K562 (cell line): ENCODE results near the gene MPHOSPH10. TPM values are rescaled to one million over a fixed set of nuclear protein-coding genes. Genes with fewer than 3 reads are reported as not detected.
A peak's percentile ranks its signal among the peaks of the same experiment; 100 is the strongest.

Experiments
- ATAC-seq: fragments of 200-7000 bp; cut with Tn5 transposase; 3 replicates; pipeline ENCODE4 v1.9.1; 2020; ENCODE audit warnings: moderate library complexity
- BruUV-seq: library from RNA; stranded (reverse); fragments of 400-500 nt; replicated peaks from 2 replicates; lab custom pipeline; 2021; lab: Mats Ljungman, UMichigan
- CTCF ChIA-PET: fragments of 300-600 bp; formaldehyde crosslinking; extraction: SDS; loops from one replicate; lab custom pipeline; 2021; ENCODE audit warnings: low intra/inter-chr PET ratio; lab: Yijun Ruan, JAX
- POLR2A ChIA-PET: fragments of 300-600, 350-650 bp; sonication (Branson Sonifier 250); formaldehyde crosslinking; extraction: SDS; loops from one replicate; lab custom pipeline; 2021; ENCODE audit warnings: antibody characterized with exemption, inconsistent platforms; lab: Yijun Ruan, JAX
- DNase-seq, 4 experiments: peaks; one replicate each; pipeline versions ENCODE4 v3.0.0 to v3.0.0-alpha.2; 2011 to 2018; ENCODE audit warnings: low spot score in 3 of 4, mixed read lengths in 3 of 4; ENCODE audit errors: extremely low read depth in 1 of 4
- FAIRE-seq: peaks from 2 replicates; lab custom pipeline; 2011; peaks lifted over from hg19 to GRCh38; lab: Jason Lieb, UNC
- H2AFZ ChIP-seq: 2 replicates; pipeline ENCODE4 v1.6.0; 2011; ENCODE audit warnings: low read depth, low read length, control low read depth, inconsistent platforms
- H3K27ac ChIP-seq: fragments of 200-600 bp; 3 replicates; pipeline ENCODE4 v1.8.0; 2011; ENCODE audit warnings: low read depth, mild to moderate bottlenecking, control low read depth, inconsistent platforms, low read length, moderate library complexity, mixed read lengths; ENCODE audit errors: extremely low read depth
- H3K27me3 ChIP-seq, 2 experiments: fragments of 300-600 bp in 1 of 2; 2 replicates in 1 of 2; 3 replicates in 1 of 2; pipeline versions ENCODE4 v1.6.0 to v1.8.0; 2011; ENCODE audit warnings: inconsistent platforms in 2 of 2, low read length in 2 of 2, mild to moderate bottlenecking in 1 of 2, mixed read lengths in 1 of 2, moderate library complexity in 1 of 2; ENCODE audit not compliant: control insufficient read depth in 2 of 2, insufficient read depth in 2 of 2
- H3K36me3 ChIP-seq: fragments of 300-600 bp; 3 replicates; pipeline ENCODE4 v1.8.0; 2011; ENCODE audit warnings: mild to moderate bottlenecking, low read length, inconsistent platforms; ENCODE audit not compliant: control insufficient read depth, insufficient read depth
- H3K4me1 ChIP-seq, 2 experiments: fragments of 200-600 bp in 1 of 2; replicated peaks in 1 of 2; 2 replicates in 1 of 2; 3 replicates in 1 of 2; pipeline versions ENCODE4 v1.5.1 to v1.8.0; 2011; ENCODE audit warnings: inconsistent platforms in 2 of 2, low read length in 2 of 2, mild to moderate bottlenecking in 1 of 2, mixed read lengths in 1 of 2, moderate library complexity in 1 of 2; ENCODE audit not compliant: control insufficient read depth in 2 of 2, insufficient read depth in 2 of 2
- H3K4me2 ChIP-seq: 2 replicates; pipeline ENCODE4 v1.6.1; 2011; ENCODE audit warnings: low read length, control low read depth, inconsistent platforms, mixed read lengths; ENCODE audit not compliant: insufficient read depth
- H3K4me3 ChIP-seq: fragments of 200-600 bp; sonication (generic), shearing (Covaris generic); 2 replicates; pipeline ENCODE4 v1.5.1; 2016; ENCODE audit warnings: control low read depth, inconsistent platforms
- H3K79me2 ChIP-seq: fragments of 200-600 bp; 3 replicates; pipeline ENCODE4 v1.8.0; 2011; ENCODE audit warnings: low read length, inconsistent platforms; ENCODE audit not compliant: control insufficient read depth, insufficient read depth
- H3K9ac ChIP-seq, 2 experiments: 2 replicates each; pipeline versions ENCODE4 v1.6.0 to v1.6.1; 2011; ENCODE audit warnings: low read depth in 2 of 2, low read length in 2 of 2, control low read depth in 1 of 2, inconsistent platforms in 1 of 2, mild to moderate bottlenecking in 1 of 2, mixed read lengths in 1 of 2; ENCODE audit not compliant: insufficient read depth in 1 of 2
- H3K9me1 ChIP-seq: one replicate; pipeline ENCODE4 v1.6.0; 2011; ENCODE audit warnings: inconsistent platforms, mild to moderate bottlenecking, low read length, moderate library complexity; ENCODE audit not compliant: control insufficient read depth, insufficient read depth
- H3K9me3 ChIP-seq: replicated peaks from 2 replicates; pipeline ENCODE4 v1.5.1; 2011; ENCODE audit warnings: low read depth, low read length, inconsistent platforms; ENCODE audit not compliant: control insufficient read depth, insufficient read depth
- H4K20me1 ChIP-seq: replicated peaks from 2 replicates; pipeline ENCODE4 v1.6.1; 2011; ENCODE audit warnings: low read length, inconsistent platforms, mixed read lengths; ENCODE audit not compliant: control insufficient read depth, insufficient read depth
- DACH1 ChIP-seq: fragments of 450-650 bp; IDR thresholded peaks from 2 replicates; pipeline ENCODE4 v1.6.1; 2018; ENCODE audit not compliant: partially characterized antibody
- ESRRB ChIP-seq: fragments of 250-450 bp; sonication (Bioruptor Pico); IDR thresholded peaks from 2 replicates; pipeline ENCODE4 v1.5.0; 2020; ENCODE audit warnings: mild to moderate bottlenecking, moderate library complexity, borderline replicate concordance
- POLR2AphosphoS5 ChIP-seq: IDR thresholded peaks from 2 replicates; pipeline ENCODE4 v1.6.1; 2011; ENCODE audit warnings: mild to moderate bottlenecking, low read depth, low read length, moderate library complexity; ENCODE audit not compliant: control insufficient read depth, insufficient read depth
- SIRT6 ChIP-seq: IDR thresholded peaks from one replicate; pipeline ENCODE4 v1.6.1; 2012; ENCODE audit warnings: low read depth, mild to moderate bottlenecking, control low read depth, inconsistent platforms, low read length, moderate library complexity
- SP2 ChIP-seq: IDR thresholded peaks from 2 replicates; pipeline ENCODE4 v1.6.1; 2011; ENCODE audit warnings: mild to moderate bottlenecking, low read depth, low read length, moderate library complexity; ENCODE audit not compliant: poor library complexity, severe bottlenecking; ENCODE audit errors: extremely low read depth
- ZNF584 ChIP-seq: fragments of 200-800 bp; sonication (Bioruptor generic); IDR thresholded peaks from 2 replicates; pipeline ENCODE4 v1.6.1; 2016; ENCODE audit warnings: low read depth, mild to moderate bottlenecking, missing genetic modification characterization, missing compliant biosample characterization
- in situ Hi-C: fragments of 300-500 bp; cut with MboI; formaldehyde crosslinking; loops from 4 replicates; pipeline ENCODE4 v1.15.0; 2018; ENCODE audit warnings: inconsistent platforms, mixed read lengths
- intact Hi-C: fragments of 100-400 bp; cut with micrococcal nuclease; formaldehyde crosslinking; loops from 2 replicates; pipeline ENCODE4 v1.14.2; 2022
- polyA plus RNA-seq, 8 experiments: library from polyadenylated mRNA; depleted of rRNA in 4 of 8; stranded (reverse) in 5 of 8; unstranded in 3 of 8; fragments of >200 nt; fragmentation: Nextera tagmentation in 2 of 8; fragmentation: Illumina TruSeq in 1 of 8; extraction: Ambion mirVana in 2 of 8; extraction: Trizol in 1 of 8; gene quantifications; 2 replicates each; pipeline versions ENCODE4 v1.2.1 to v1.2.3, GENCODE V29; 2011 to 2014; ENCODE audit warnings: inconsistent platforms in 1 of 8, missing spikeins in 1 of 8
- total RNA-seq, 7 experiments: library from RNA; depleted of rRNA in 6 of 7; stranded (reverse); fragments of >200 nt in 6 of 7; fragmentation: Illumina TruSeq in 2 of 7; extraction: Trizol in 2 of 7; gene quantifications; 2 replicates each; pipeline versions ENCODE4 v1.2.1 to v1.2.3, GENCODE V29; 2011 to 2021; ENCODE audit warnings: low replicate concordance in 1 of 7
- TF ChIP-seq, protein P1 (sequence below): fragments of 450-650 bp; IDR thresholded peaks from 2 replicates; pipeline ENCODE4 v1.6.1; 2018; ENCODE audit warnings: mild to moderate bottlenecking, low read depth; ENCODE audit not compliant: partially characterized antibody
- TF ChIP-seq, protein P2 (sequence below): IDR thresholded peaks from 2 replicates; pipeline ENCODE4 v1.6.1; 2011; ENCODE audit warnings: borderline replicate concordance, low read depth, mild to moderate bottlenecking, moderate library complexity, low read length; ENCODE audit not compliant: insufficient read depth, poor library complexity, severe bottlenecking
- TF ChIP-seq, protein P3 (sequence below): fragments of 250-450 bp; sonication (Bioruptor Pico); IDR thresholded peaks from 2 replicates; pipeline ENCODE4 v1.5.0; 2021; ENCODE audit warnings: mild to moderate bottlenecking, moderate library complexity
- TF ChIP-seq, protein P4 (sequence below): fragments of 450-650 bp; formaldehyde crosslinking; IDR thresholded peaks from 2 replicates; pipeline ENCODE4 v1.4.0; 2022; ENCODE audit warnings: missing genetic modification characterization
- TF ChIP-seq, protein P5 (sequence below): fragments of 250-450 bp; sonication (Bioruptor Pico); IDR thresholded peaks from 2 replicates; pipeline ENCODE4 v1.5.0; 2021

MPHOSPH10 gene
- total and polyA plus RNA-seq, 9 of the 15 experiments (the other 6 are each of a cell fraction or from before 2014, with no cell fraction given): 36.8 to 83.7 (median 58.5) TPM

DNA sequence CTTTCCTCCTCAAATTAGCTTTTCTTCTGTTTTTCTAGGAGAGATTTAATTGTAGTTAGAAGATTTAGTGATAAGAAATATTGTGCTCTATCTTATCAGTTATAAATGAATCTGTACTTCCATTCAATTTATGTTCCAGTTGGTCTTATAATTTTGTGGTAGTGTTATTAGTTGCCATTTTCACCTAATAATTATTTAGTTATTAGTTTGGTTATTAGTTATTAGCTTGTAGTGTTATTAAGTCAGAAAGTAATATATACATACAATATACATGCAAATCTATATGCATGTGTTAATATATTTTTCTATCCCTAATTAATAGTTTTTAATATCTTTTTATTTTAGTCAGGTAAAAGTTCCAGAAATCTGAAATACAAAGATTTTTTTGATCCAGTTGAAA is 3.2 kb downstream of the MPHOSPH10 start:
- Histone ChIP-seq H3K9me3 (no peaks in the 10 kb centered on the region), H3K79me2 (peaks cover 53% of the 10 kb centered on the region), H3K27ac (no peak overlapping the region), H3K9ac (no peak overlapping the region), H2AFZ (no peak overlapping the region), H3K9me1 (no peaks in the 10 kb centered on the region), H3K27me3 (no peaks in the 10 kb centered on the region), H3K4me1 (peaks cover 7 to 10% of the 10 kb centered on the region in 2 experiments; a peak in 3 of 5 replicates), H4K20me1 (no peaks in the 10 kb centered on the region; the same call in 1 of the 2 replicates), H3K4me2 (no peak overlapping the region), H3K4me3 (no peak overlapping the region), H3K36me3 (peaks cover 66% of the 10 kb centered on the region)
- POLR2A ChIA-PET: interaction anchor here (0.9 kb wide), 1 partner anchor 12 kb away, joined by 4 read pairs; no protein-coding TSS in a partner anchor
- in situ Hi-C loops: no loop called here
- intact Hi-C loops: loop anchor here (10.0 kb wide), 1 partner anchor 139 kb away; the partner anchor contains the start of gene TEX261
- DNase-seq (no peak), ATAC-seq (no peak), FAIRE-seq (no peak)
- CTCF ChIA-PET: no interaction called here
- BruUV-seq: no TSS peak
- no peak for TF ChIP-seq ZNF584 (CRISPR knock-in tag)
- TF ChIP-seq SIRT6: no peak
- TF ChIP-seq, protein P1, sequence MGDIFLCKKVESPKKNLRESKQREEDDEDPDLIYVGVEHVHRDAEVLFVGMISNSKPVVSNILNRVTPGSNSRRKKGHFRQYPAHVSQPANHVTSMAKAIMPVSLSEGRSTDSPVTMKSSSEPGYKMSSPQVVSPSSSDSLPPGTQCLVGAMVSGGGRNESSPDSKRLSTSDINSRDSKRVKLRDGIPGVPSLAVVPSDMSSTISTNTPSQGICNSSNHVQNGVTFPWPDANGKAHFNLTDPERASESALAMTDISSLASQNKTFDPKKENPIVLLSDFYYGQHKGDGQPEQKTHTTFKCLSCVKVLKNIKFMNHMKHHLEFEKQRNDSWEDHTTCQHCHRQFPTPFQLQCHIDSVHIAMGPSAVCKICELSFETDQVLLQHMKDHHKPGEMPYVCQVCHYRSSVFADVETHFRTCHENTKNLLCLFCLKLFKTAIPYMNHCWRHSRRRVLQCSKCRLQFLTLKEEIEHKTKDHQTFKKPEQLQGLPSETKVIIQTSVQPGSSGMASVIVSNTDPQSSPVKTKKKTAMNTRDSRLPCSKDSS: no peak
- peak; percentile 98 for TF ChIP-seq DACH1
- TF ChIP-seq, protein P2, sequence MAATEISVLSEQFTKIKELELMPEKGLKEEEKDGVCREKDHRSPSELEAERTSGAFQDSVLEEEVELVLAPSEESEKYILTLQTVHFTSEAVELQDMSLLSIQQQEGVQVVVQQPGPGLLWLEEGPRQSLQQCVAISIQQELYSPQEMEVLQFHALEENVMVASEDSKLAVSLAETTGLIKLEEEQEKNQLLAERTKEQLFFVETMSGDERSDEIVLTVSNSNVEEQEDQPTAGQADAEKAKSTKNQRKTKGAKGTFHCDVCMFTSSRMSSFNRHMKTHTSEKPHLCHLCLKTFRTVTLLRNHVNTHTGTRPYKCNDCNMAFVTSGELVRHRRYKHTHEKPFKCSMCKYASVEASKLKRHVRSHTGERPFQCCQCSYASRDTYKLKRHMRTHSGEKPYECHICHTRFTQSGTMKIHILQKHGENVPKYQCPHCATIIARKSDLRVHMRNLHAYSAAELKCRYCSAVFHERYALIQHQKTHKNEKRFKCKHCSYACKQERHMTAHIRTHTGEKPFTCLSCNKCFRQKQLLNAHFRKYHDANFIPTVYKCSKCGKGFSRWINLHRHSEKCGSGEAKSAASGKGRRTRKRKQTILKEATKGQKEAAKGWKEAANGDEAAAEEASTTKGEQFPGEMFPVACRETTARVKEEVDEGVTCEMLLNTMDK: no peak
- TF ChIP-seq SP2: no peak
- TF ChIP-seq, protein P3, sequence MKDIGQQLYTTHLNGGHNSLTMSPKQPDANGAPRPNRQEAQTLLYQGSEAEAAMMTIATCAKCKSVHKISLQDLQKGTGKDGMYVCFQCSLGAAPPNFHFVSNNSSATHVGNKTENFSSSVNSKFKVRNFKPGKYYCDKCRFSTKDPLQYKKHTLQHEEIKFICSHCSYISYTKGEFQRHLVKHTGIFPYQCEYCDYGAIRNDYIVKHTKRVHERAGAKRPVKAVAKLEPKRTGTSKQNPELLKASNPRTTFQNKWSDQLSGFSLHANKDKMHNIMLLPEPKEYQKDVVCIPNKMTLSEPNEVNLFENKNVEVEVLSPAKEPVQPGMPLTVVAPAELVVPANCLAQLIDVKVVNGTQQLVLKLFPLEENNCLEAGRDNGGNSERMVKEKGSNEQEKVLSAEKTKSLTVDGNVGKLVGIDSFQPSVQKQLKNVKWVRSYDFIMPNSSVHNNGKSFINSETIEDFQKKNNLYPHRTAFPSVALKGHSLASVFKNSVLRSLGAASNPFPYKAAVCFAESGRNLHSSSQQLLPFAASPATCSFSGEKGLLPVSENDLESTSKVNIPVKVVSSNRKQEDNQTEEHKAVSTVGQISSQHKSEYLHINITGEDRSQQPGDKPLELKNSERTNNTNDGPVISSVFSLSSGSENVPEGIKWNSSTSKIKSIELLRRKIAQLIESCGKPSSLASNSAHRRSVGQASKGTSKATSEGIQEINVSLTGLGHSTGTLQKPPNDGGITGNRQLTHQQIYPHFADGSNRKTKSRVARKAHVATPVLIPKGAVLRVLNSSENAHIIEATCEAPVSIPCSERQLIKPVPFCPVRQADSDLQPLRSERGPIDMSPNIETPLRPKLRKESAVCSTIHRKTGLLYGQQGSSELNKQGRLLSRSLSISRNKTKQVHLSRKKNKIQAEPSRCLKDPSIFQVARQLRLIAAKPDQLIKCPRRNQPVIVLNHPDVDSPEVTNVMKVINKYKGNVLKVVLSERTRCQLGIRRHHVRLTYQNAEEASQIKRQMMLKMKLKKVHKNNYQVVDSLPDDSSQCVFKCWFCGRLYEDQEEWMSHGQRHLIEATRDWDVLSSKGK (CRISPR knock-in tag): no peak
- no peak for TF ChIP-seq ESRRB (CRISPR knock-in tag)
- TF ChIP-seq, protein P4, sequence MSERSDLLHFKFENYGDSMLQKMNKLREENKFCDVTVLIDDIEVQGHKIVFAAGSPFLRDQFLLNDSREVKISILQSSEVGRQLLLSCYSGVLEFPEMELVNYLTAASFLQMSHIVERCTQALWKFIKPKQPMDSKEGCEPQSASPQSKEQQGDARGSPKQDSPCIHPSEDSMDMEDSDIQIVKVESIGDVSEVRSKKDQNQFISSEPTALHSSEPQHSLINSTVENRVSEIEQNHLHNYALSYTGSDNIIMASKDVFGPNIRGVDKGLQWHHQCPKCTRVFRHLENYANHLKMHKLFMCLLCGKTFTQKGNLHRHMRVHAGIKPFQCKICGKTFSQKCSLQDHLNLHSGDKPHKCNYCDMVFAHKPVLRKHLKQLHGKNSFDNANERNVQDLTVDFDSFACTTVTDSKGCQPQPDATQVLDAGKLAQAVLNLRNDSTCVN (CRISPR knock-in tag): no peak
- no peak for TF ChIP-seq POLR2AphosphoS5
- TF ChIP-seq, protein P5, sequence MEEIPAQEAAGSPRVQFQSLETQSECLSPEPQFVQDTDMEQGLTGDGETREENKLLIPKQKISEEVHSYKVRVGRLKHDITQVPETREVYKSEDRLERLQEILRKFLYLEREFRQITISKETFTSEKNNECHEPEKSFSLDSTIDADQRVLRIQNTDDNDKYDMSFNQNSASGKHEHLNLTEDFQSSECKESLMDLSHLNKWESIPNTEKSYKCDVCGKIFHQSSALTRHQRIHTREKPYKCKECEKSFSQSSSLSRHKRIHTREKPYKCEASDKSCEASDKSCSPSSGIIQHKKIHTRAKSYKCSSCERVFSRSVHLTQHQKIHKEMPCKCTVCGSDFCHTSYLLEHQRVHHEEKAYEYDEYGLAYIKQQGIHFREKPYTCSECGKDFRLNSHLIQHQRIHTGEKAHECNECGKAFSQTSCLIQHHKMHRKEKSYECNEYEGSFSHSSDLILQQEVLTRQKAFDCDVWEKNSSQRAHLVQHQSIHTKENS (CRISPR knock-in tag): no peak
